Measurements from ENCODE around the gene MMEL1.
A peak's percentile ranks its signal among the peaks of the same experiment; 100 is the strongest.
"Not testable (repeated sequence)": the region's sequence is repeated elsewhere in the genome, so short reads cannot be mapped to it uniquely, and the experiment has no call there.

Gene MMEL1

GRCh38 chr1:2628191-2628932 lies 4.5 kb downstream of the MMEL1 start:
- DNase-seq (ENCODE audit: low read depth in 3 of 3), result no peak

- no peak for DNase-seq (ENCODE audit: low read depth in 3 of 3)
Observed at GRCh38 chr1:2627746-2628145, 5.1 kb downstream of the MMEL1 start.

GRCh38 chr1:2625748-2626147 lies 7.1 kb downstream of the MMEL1 start:
- DNase-seq (ENCODE audit: low read depth in 3 of 3), result not testable (repeated sequence)

- no peak for DNase-seq (ENCODE audit: low read depth in 3 of 3)
Observed at GRCh38 chr1:2625311-2625710, 7.5 kb downstream of the MMEL1 start.

GRCh38 chr1:2624735-2625300 lies 8.0 kb downstream of the MMEL1 start:
- no peak for DNase-seq (ENCODE audit: low read depth in 3 of 3)

- DNase-seq (ENCODE audit: low read depth in 3 of 3), result no peak
Observed at GRCh38 chr1:2623571-2624337, 9.1 kb downstream of the MMEL1 start.

- no peak for DNase-seq (ENCODE audit: low read depth in 3 of 3)
Observed at GRCh38 chr1:2617971-2618470, 14.8 kb downstream of the MMEL1 start.

GRCh38 chr1:2614145-2614544 lies 18.7 kb downstream of the MMEL1 start:
- DNase-seq (ENCODE audit: low read depth in 3 of 3), result no peak

- DNase-seq (ENCODE audit: low read depth in 3 of 3), result no peak
Observed at GRCh38 chr1:2612591-2613365, 20.0 kb downstream of the MMEL1 start.

GRCh38 chr1:2611621-2612437 lies 21.0 kb downstream of the MMEL1 start:
- no peak for DNase-seq (ENCODE audit: low read depth in 3 of 3)

GRCh38 chr1:2611031-2611501 lies 21.8 kb downstream of the MMEL1 start:
- DNase-seq (ENCODE audit: low read depth in 3 of 3), result peak in 1 of 3 donors; percentile 64

GRCh38 chr1:2610036-2610959 lies 22.5 kb downstream of the MMEL1 start:
- DNase-seq (ENCODE audit: low read depth in 3 of 3), result no peak

- no peak for DNase-seq (ENCODE audit: low read depth in 3 of 3)
Observed at GRCh38 chr1:2609319-2610035, 23.3 kb downstream of the MMEL1 start.

GRCh38 chr1:2607641-2608091 lies 25.1 kb downstream of the MMEL1 start:
- no peak for DNase-seq (ENCODE audit: low read depth in 3 of 3)

GRCh38 chr1:2606881-2607621 lies 25.8 kb downstream of the MMEL1 start:
- DNase-seq (ENCODE audit: low read depth in 3 of 3), result no peak

GRCh38 chr1:2606396-2606880 lies 26.4 kb downstream of the MMEL1 start:
- DNase-seq (ENCODE audit: low read depth in 3 of 3), result no peak

GRCh38 chr1:2605509-2606395 lies 27.1 kb downstream of the MMEL1 start:
- DNase-seq (ENCODE audit: low read depth in 3 of 3), result no peak

Measured in stimulated activated CD4-positive, alpha-beta T cell treated with anti-CD3 and anti-CD28 coated beads, TNF-alpha, amount 100 ng/mL, for 48 hours (primary cell).